HG02840 (cell line): Measurements from ENCODE around the gene TRERF1.
"Not testable (repeated sequence)": the region's sequence is repeated elsewhere in the genome, so short reads cannot be mapped to it uniquely, and the experiment has no call there.

Experiments used
- ATAC-seq: cut with Tn5 transposase; IDR thresholded peaks from one replicate; pipeline ENCODE4 v1.9.1; 2021; ENCODE audit warnings: mild to moderate bottlenecking, moderate library complexity, moderate number of reproducible peaks; ENCODE audit not compliant: unreplicated experiment, low FRiP score

Gene TRERF1

GRCh38 chr6:42450477-42451332, 1.0 kb downstream of the TRERF1 start:
- ATAC-seq = no peak

GRCh38 chr6:42449917-42450476, 1.7 kb downstream of the TRERF1 start:
- no peak for ATAC-seq

DNA sequence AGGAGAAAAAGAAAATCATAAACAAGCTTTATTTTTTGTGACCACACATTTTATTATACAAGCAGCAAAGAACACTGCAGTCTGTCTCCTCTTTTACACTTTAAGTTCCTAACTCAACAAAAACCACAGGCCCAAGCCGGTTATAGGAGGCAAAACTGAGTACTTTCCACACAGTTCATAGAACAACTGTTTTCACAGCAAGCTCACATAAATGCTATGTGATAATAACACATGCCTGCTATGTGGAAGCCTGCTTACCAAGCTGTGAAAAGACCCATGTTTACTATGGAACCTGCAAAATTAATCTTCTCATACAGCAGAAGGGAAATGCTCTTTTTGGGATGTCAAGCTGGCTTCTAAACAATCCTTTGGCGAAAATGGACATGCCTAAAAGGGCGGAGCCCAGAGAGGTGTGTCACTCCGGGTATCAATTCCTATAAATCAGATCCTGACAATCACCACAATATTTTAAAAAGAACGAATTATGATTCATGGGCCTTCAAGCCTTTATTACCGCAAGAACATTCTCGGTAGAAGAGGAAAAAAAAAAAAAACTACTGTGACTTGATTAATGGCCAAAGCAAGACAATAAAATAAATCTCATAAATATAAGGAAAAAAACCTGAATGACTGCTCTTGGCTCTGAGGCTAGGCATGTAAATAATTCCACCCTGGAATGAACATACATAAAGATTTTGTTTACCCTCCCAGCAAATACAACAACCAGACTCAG, 2.6 kb downstream of the TRERF1 start:
- ATAC-seq = no peak

DNA sequence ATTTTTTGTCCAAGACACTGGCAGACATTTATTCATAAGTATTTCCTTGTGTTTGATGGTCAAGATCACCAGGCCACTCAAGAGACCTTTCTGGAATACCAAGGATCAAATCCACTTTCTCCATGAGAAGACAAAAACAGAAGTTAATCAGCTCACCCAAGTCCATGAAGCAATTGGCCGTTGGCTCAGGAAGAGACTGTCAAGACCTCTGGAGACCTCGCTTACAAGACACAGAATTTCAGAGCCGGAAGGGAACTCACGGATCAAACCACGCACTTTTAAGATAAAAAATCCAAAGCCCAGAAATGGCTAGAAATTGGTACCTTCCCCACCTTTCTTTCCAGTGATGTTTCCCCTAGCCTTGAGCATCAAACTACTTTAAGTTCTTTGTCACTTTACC, 3.3 kb downstream of the TRERF1 start:
- ATAC-seq = no peak

GRCh38 chr6:42446996-42447395, 4.7 kb downstream of the TRERF1 start:
- no peak for ATAC-seq

DNA sequence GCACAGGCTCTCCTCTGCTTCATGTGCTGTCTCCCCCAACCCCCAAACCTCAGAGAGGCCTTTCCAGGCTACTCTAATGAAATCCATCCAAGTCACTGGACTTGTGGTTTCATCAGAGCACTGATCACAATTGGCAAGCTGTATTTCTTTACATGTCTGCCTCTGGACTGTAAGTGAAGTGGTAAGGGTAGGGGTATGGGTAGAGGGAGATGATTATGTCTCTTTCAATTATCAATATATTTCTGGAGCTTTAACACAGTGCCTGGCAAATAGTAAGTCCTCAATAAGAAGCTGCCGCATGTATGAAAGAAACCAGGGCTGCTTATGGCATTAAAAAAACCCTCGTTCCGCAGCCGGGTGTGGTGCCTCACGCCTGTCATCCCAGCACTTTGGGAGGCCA, 5.4 kb downstream of the TRERF1 start:
- no peak for ATAC-seq

- not testable (repeated sequence) for ATAC-seq
Observed at GRCh38 chr6:42445955-42446354, 5.8 kb downstream of the TRERF1 start.

DNA sequence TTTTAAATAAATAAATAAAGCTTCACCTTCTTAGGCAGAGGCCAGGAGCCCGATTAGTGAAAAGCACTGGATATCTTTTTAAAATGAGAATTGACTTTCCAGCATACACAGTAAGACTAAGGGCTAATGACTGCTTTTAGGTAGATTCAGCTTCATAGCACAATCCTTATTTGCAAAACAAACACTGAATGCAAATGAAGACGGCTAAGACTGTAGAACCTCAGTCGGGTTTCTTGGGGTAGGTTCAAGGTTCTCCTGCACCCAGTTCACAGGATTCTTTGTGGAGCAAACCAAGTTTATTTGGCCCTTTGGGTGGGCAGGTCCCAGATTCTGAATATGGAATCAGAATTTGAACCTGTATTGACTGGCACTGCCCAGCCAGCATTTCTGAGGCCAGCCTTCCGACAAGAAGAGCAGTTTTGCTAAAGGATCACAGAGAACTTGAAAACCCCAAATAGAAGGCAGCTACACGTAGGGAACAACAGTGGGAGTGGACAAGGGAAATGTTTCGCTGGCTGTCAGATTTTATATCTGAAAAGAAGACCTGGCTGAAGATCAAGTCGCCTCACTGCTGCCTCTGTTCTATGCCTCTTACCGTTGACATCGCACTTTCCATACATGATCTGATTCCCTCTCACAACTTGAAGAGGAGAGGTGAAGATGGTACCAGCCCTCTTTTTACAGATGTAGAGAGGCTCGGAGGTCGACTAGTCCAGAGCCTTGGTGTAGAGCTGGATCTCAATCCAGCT, 8.2 kb downstream of the TRERF1 start:
- ATAC-seq = no peak

DNA sequence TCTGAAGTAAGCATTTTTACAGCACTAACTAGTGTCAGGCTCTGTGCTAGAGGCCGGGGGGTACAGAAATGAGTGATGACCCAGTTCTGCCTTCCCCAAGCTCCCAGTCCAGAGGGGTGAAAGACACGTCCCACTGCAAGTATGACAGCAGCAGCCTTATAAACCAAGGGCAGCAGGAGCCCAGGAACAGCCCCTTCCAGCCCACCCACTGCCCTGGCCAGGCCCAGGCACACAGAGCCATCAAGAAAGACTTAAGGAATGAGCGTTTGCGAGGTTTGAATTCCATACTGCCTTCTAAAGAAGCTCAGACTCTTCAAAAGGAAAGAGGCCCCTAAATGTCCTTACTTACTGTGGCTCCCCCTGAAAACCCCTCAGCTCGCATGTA, 10.0 kb downstream of the TRERF1 start:
- ATAC-seq = no peak

GRCh38 chr6:42440778-42441696, 10.7 kb downstream of the TRERF1 start:
- ATAC-seq = no peak

DNA sequence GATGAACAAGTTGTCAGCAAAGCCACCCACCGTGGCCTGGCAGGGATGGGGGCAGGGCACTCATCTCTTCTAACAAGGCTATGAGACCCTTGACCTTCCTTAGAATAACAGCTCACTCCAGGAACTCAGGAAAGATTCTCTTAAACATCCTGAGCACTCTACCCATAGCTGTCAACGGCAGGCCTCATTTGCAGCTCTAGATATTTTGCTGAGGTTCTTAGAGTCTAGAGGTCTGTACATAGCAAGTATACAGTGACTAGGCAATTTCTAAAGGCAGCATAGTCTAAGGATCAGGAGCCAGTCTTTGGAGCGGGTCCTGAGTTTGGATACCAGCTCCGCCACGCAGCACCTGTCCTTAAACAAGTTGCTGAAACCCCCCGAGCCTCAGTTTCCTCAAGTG, 11.7 kb downstream of the TRERF1 start:
- no peak for ATAC-seq

DNA sequence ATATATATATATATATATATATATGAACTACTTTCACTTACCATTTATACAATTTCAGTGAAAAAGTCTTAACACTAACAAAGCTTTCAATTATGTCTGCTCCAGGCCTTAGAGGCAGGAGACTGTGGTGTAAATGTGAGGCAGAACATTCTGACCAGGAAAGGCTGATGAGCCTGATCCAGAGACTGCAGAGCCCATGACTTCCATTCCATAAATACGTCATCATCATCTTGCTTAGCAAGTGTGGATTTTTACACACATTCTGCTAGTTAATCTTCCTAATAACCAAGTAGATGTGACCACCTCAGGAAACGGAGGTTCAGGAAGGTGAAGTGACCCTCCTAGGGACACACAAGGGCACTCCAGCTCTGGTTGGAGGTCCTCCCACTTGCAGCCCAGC, 14.9 kb downstream of the TRERF1 start:
- no peak for ATAC-seq

- no peak for ATAC-seq
Observed at GRCh38 chr6:42434237-42434636, 17.5 kb downstream of the TRERF1 start.

DNA sequence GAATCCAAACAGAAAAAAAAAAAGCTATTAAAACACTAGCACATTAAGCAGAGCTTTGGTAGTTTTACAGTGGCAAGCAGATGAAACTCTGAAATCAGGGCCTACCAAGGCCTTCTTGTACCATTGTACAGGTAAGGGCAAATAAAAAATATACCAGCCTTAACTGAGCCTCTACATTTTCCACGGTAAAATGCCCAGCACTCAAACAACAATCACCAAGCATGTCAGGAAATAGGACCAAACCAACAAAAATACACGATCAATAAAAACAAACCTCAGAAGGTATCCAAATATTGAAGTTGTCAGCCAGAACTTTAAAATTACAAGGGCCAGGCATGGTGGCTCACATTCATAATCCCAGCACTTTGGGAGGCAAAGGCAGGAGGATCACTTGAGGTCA, 18.3 kb downstream of the TRERF1 start:
- no peak for ATAC-seq

DNA sequence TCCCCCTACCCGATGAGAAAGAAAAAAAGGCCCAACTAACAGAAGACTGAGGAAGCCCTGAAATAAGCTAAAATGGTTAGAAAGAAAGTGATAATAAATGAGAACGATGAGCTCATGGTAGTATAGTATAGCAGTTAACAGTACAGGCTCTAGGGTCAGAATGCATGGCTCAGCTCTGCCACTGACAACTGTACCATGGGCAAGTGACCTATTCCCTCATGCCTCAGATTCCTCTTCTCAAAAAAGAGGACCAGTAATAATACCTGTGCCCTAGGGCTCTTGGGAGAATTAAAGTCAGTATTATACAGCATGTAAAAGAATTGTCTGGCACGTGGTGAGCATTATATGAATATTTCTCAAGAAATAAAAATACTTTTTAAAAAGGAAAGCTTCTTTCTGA, 19.8 kb downstream of the TRERF1 start:
- no peak for ATAC-seq

GRCh38 chr6:42431356-42431755, 20.4 kb downstream of the TRERF1 start:
- no peak for ATAC-seq

DNA sequence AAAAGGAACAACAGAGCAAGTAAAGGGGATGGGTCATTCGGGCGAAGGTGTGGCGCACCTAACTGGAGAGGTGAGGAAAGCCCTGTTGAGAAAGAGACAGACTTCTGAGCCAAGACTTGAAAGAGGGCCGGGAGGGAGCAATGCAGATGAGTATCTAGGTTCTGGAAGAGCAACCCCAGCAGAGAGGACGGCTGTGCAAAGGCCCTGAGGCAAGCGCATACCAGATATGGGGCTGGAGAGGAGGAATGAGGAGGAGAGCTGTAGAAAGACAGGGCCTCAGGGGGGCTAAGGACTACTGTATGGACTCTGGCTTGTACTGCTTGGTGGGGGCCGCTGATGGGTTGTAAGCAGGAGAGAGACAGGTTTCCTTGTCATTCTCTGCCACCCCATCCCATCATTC, 21.9 kb downstream of the TRERF1 start:
- ATAC-seq = no peak

DNA sequence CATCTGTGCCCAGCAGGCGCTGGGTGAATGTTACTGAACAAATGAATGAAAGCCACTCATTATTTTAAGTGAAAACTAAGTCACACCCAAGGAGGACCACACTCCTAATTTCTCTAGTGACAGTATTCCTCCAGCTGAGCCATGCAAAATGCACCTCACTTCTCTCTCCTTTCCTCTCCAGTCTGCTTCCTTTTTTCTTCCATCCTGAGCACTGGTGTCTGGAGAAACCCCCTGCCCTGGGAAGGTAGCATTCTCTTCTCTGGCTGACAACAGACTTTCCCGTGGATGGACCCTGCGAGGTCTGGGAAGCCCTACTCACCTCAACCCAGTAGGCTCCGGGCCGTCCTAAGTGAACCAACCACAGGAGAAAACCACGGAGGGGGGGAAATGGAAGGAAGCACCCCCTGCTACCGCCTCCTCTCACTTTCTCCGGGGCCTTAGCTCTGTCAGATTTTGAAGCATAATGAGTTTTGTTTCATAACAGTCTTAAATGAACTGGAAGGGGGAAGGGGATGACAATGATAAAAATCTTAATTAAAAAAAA, 22.6 kb downstream of the TRERF1 start:
- ATAC-seq = no peak

GRCh38 chr6:42428326-42429041, 23.2 kb downstream of the TRERF1 start:
- ATAC-seq = no peak
